ENCODE results near the gene IP6K1.
A peak's percentile ranks its signal among the peaks of the same experiment; 100 is the strongest.
"Not testable (repeated sequence)": the region's sequence is repeated elsewhere in the genome, so short reads cannot be mapped to it uniquely, and the experiment has no call there.

The IP6K1 gene

GRCh38 chr3:49786357-49787181 is at the start of gene IP6K1:
IP6K1 (minus strand) TSS chr3:49786542; CDS start chr3:49748040, 38,502 bp downstream.
- DNase-seq = peak; percentile 100

- DNase-seq = no peak
These were observed 45.0 kb upstream of the IP6K1 start for GRCh38 chr3:49831341-49831740.

- no peak for DNase-seq
These were observed 39.7 kb upstream of the IP6K1 start for GRCh38 chr3:49826016-49826415.

GRCh38 chr3:49823131-49823530 is 36.8 kb upstream of the IP6K1 start:
- not testable (repeated sequence) for DNase-seq

GRCh38 chr3:49813497-49814174 is 27.3 kb upstream of the IP6K1 start, which contains the start of gene UBA7:
UBA7 (minus strand) TSS chr3:49813953; CDS start chr3:49813787, 166 bp downstream.
- DNase-seq = peak; percentile 52

GRCh38 chr3:49812916-49813496 is 26.7 kb upstream of the IP6K1 start:
- no peak for DNase-seq

GRCh38 chr3:49807431-49808114 is 21.2 kb upstream of the IP6K1 start:
- no peak for DNase-seq

- DNase-seq = no peak
These were observed 20.5 kb upstream of the IP6K1 start for GRCh38 chr3:49806850-49807249.

- DNase-seq = peak; percentile 17
These were observed 19.8 kb upstream of the IP6K1 start for GRCh38 chr3:49805897-49806701.

GRCh38 chr3:49805367-49805782 is 19.0 kb upstream of the IP6K1 start:
- DNase-seq = no peak

- DNase-seq = no peak
These were observed 18.0 kb upstream of the IP6K1 start for GRCh38 chr3:49804141-49805041.

- peak; percentile 40 for DNase-seq
These were observed 17.3 kb upstream of the IP6K1 start for GRCh38 chr3:49803465-49804140.

GRCh38 chr3:49802719-49803464 is 16.6 kb upstream of the IP6K1 start, which contains the start of gene INKA1:
INKA1 (plus strand) TSS chr3:49803261; CDS start chr3:49803393, 132 bp downstream.
- peak; percentile 89 for DNase-seq

- DNase-seq = no peak
These were observed 14.8 kb upstream of the IP6K1 start for GRCh38 chr3:49801160-49801559.

- DNase-seq = no peak
These were observed 13.4 kb upstream of the IP6K1 start, which contains the start of gene CDHR4 for GRCh38 chr3:49799761-49800160. CDHR4 (minus strand) TSS chr3:49799873; CDS start chr3:49799812, 61 bp downstream.

GRCh38 chr3:49799105-49799504 is 12.8 kb upstream of the IP6K1 start:
- no peak for DNase-seq

GRCh38 chr3:49794926-49795905 is 8.9 kb upstream of the IP6K1 start:
- DNase-seq = no peak

GRCh38 chr3:49794431-49794830 is 8.1 kb upstream of the IP6K1 start:
- DNase-seq = no peak
